Stimulated activated CD4-positive, alpha-beta T cell treated with anti-CD3 and anti-CD28 coated beads, TNF-alpha, amount 100 ng/mL, for 48 hours (primary cell): ENCODE measurements around the gene HAPLN2.

Experiments used
- DNase-seq, 3 donors: peaks; one replicate each; pipeline ENCODE4 v3.0.0-alpha.2; 2020; ENCODE audit warnings: low read depth in 3 of 3

Gene HAPLN2

DNA sequence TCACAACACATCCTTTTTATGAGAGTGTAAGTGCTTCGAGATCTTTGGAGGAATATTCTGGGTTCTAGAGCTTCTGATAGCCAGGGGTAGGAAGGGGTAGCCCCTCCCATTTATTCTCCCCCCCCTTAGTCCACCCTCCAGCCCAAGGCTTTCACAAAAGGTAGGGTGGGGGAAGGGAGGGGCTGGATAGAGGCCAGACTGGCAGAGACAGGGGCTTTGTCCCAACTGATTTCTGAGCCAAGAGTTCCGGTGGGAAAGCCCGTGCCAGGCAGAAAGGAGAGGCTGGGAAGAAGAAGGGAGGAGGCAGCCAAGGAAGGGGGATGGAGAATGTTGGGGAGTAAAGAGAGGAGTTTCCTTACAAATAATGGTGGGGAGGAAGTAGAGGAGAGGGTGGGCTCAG lies 25.8 kb downstream of the HAPLN2 start:
- DNase-seq, result no peak

- no peak for DNase-seq
Measured at GRCh38 chr1:156645666-156646065, 26.5 kb downstream of the HAPLN2 start.

GRCh38 chr1:156646738-156647211 lies 27.6 kb downstream of the HAPLN2 start:
- no peak for DNase-seq

GRCh38 chr1:156647351-156647750 lies 28.1 kb downstream of the HAPLN2 start:
- no peak for DNase-seq

- DNase-seq, result no peak
Measured at GRCh38 chr1:156648496-156648895, 29.3 kb downstream of the HAPLN2 start.

DNA sequence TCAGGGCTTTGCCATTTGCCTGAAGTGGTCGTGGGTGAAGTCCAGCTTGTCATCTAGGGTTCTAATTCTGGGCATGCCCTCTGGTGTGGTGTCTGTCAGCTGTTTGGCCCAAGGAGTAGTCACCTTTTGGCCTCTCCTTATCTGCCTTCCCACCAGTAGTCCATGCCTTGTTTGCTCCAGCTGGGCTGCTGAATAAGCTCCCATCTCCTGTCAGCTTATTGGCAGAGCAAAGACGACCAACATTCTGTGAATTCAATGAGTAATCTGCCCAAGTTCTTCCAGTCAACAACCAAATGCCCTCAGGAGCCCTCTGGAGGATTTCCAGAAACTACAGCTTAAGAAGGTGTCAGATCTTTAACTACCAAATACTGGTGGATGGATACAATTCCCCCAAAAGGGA lies 29.7 kb downstream of the HAPLN2 start:
- DNase-seq, result no peak

DNA sequence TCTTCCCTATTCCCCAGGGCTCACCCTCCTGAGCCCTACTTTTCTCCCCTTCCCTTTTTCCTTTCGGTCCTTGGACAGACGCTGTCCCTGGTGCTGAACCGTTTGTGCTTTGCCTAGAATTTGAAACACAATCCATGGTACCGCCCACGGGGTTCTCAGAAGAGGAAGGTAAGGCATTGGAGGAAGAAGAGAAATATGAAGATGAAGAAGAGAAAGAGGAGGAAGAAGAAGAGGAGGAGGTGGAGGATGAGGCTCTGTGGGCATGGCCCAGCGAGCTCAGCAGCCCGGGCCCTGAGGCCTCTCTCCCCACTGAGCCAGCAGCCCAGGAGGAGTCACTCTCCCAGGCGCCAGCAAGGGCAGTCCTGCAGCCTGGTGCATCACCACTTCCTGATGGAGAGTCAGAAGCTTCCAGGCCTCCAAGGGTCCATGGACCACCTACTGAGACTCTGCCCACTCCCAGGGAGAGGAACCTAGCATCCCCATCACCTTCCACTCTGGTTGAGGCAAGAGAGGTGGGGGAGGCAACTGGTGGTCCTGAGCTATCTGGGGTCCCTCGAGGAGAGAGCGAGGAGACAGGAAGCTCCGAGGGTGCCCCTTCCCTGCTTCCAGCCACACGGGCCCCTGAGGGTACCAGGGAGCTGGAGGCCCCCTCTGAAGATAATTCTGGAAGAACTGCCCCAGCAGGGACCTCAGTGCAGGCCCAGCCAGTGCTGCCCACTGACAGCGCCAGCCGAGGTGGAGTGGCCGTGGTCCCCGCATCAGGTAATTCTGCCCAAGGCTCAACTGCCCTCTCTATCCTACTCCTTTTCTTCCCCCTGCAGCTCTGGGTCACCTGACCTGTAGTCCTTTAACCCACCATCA lies 33.1 kb downstream of the HAPLN2 start:
- no peak for DNase-seq

- no peak for DNase-seq
Measured at GRCh38 chr1:156652992-156653355, 33.8 kb downstream of the HAPLN2 start.

DNA sequence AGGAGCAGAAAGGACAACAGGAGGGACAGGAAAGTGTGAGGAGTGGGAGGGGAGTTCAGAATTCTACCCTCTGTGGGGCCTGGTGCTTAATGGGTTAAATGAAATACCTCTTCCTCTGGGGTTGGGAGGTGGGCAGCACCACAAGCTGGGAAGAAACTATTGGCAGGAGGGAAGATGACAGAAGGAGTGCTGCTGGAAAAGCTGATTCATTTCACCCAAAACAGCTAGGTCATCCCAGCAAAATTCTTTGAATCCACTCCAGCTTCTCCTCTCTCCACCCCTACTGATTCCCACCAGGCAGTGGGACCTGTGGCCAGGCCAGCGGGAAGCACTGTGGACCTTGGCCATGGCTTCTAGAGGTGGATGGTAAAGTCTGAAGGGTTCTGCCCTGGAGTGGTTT lies 35.5 kb downstream of the HAPLN2 start:
- no peak for DNase-seq

DNA sequence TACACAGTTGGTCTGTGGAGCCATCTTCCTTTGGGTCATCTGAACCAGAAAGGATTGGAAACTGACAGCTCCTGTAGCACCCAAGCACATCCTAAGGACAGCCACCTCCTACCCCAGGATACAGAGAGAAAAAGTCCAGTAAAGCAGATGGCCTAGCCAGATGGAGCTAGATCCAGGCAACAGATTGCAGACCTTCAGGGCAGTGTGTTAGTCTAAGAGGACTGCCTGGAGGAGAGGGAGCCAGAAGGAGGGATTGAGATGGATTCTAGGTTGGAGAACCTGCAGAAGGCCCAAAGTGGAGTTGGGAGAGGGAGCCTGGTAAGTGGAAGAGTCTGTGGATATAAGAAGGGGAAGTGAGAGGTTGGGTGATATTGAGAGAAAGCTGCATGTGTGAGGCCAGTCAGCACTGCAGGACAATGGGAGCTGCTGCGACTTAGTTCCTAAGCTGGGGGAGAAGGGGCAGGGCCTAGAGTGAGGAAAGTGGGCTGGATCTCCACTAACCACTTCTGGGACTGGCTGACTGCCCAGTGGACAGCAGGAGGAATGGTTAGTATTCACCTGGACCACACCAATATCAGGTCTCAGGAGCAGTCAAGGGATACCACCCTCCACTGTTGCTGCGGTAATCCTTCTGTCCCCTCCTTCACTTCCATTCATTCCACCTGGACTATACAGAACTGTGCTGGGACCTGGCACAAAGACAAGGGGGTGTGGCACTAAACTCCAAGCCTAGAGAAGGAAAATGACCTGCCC lies 36.1 kb downstream of the HAPLN2 start:
- no peak for DNase-seq

- DNase-seq, result no peak
Measured at GRCh38 chr1:156655904-156656516, 36.8 kb downstream of the HAPLN2 start.

DNA sequence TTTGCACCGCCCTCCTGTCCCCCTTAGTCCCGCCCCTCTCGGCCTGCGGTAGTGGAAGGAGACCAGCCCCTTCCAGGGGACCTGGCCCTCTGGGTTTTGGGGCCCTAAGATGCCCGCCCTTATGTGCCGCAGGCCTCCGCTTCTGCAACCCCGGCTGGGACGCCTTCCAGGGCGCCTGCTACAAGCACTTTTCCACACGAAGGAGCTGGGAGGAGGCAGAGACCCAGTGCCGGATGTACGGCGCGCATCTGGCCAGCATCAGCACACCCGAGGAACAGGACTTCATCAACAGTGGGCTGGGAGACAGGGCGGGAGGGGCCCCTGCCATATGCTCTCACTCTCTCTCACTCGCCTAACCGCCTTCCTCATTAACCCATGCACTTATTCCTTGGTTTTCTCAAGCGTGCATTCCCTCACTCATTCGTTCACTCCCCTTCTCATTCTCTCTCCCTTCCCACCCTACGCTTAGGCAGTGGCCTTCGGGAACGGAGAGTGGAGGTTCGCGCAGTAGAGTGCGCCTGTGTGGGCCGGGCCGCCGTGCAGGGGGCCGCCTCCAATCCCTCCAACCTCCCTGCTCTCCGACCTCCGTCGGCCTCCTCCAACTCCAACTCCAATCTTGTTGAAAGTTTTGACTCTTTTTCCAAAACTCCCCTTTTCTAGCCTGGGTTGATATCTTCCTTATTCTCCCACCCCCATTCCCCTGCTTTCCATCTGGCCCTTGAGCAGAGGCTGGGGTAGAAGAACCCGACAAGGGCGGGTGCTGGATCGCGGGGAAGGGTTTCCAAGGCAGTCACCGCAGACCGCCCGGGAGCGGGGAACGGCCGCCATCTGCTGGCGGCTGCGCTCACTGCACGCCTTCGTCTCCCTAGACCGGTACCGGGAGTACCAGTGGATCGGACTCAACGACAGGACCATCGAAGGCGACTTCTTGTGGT lies 37.9 kb downstream of the HAPLN2 start:
- DNase-seq, result peak; percentile 33 to 69 (median 51)

GRCh38 chr1:156657741-156658319 lies 38.6 kb downstream of the HAPLN2 start:
- no peak for DNase-seq

DNA sequence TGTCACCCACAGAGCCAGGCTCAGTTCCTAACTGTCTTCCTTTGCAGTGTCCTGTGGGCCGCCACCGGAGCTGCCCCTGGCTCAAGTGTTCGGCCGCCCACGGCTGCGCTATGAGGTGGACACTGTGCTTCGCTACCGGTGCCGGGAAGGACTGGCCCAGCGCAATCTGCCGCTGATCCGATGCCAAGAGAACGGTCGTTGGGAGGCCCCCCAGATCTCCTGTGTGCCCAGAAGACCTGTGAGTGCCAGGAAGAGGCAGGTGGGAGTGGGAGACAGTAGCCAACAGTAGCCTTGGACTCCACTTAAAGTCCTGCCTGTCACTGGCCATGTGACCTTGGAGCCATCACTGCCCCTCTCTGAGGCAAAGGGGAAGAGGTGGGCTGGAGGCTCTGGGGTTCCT lies 39.3 kb downstream of the HAPLN2 start:
- DNase-seq, result no peak

DNA sequence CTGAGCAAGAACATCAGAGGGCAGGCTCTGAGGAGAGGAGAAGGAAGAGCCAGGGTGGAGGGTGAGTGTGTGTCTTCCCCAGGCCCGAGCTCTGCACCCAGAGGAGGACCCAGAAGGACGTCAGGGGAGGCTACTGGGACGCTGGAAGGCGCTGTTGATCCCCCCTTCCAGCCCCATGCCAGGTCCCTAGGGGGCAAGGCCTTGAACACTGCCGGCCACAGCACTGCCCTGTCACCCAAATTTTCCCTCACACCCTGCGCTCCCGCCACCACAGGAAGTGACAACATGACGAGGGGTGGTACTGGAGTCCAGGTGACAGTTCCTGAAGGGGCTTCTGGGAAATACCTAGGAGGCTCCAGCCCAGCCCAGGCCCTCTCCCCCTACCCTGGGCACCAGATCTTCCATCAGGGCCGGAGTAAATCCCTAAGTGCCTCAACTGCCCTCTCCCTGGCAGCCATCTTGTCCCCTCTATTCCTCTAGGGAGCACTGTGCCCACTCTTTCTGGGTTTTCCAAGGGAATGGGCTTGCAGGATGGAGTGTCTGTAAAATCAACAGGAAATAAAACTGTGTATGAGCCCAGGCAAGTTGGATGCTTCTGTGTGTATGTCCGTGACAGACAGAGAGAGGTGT lies 39.8 kb downstream of the HAPLN2 start:
- no peak for DNase-seq

DNA sequence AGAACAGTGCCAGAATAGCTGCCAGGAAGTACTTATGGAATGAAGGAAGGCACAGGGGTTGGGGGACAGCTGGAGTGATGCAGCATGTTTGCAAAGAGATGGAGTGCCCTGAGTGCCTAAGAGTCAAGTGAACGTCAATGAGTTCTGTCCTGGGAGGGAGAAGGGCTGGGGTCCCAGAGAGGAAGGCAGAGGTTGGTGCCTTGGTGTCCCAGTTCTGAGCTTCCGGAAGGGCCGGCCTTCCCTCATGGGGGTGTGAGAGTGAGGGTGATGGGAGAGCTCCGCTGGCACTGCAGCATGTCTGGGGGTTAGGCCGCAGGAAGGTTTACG lies 40.4 kb downstream of the HAPLN2 start:
- no peak for DNase-seq

DNA sequence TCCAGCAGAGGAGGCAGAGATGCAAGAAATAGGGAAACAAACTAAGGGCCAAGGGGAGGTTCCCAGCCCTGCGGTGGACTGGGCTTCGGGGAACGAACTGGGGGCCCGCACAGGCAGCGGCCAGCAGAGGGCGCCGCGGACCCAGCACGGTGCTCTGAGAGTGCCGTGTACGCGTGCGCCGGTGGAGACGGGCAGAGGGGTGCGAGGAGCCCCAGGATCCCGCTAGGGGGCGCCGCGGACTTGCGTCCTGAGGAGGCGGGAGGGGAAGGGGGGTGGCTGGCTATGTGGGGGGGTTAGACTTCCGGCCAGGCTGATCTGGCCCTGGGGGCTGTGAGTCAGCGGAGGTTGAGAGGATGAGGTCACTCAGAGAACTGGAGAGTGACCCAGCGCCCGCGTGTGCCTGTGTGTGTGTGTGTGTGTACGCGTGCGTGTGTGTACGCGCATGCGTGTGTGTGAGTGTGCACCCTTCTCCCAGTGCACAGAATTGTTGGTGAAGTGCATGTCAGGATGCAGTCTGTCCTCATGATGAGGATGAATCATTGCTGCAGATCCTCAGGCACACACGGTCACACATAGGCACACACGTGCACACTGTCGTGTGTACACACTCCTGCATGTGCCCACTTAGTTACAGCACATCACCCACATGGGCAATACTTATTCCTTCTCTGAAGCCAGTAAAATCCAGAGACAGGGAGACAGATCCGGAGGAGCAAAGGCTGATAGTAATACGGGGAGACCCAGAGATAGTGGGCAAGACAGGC lies 41.0 kb downstream of the HAPLN2 start:
- DNase-seq, result peak; percentile 92 to 98 (median 93)

DNA sequence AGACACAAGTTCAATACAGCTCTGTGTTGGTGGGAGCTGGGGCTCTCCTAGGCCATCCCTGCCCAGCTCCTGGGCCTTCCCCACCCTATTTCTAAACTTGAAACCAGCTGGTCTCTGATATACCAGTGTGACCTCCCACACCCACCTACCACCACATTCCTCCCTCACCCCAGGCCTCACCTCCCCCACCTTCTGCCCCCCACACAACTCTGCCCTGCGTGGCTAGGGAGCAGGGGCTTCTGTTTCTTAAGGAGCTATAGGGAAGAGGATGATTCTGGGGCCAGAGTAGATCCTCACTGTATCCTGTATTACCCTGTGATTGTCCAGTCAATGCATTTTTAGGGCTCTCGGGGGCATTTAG lies 41.5 kb downstream of the HAPLN2 start:
- no peak for DNase-seq

GRCh38 chr1:156662005-156662799 lies 43.0 kb downstream of the HAPLN2 start:
- DNase-seq, result no peak

GRCh38 chr1:156662800-156663055 lies 43.5 kb downstream of the HAPLN2 start:
- DNase-seq, result no peak
